NCI-H2171 treated with DMSO at 0.1 percent for 48 hours (cell line): Measurements from ENCODE around the gene SETBP1.
A peak's percentile ranks its signal among the peaks of the same experiment; 100 is the strongest.

Source experiments
- DNase-seq: peaks from one replicate; lab custom pipeline; 2025; lab: John Stamatoyannopoulos, UW

SETBP1 gene

DNA sequence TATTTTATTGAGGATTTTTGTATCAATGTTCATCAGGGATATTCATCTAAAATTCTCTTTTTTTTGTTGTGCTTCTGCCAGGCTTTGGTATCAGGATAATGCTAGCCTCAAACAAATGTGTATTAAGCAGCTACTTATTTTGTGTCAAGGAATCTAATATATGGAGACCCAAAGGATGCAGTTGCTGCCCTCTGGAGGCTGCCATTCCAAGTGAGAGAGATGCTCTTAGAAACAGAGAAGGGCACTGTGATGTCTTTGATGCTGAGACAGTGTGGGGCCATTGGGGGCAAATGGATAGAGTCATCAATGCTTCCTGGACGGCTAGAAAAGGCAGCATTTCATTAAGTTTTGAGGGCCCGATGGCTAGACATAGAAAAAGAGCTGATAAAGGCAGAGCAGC is 292.6 kb downstream of the SETBP1 start:
- DNase-seq: no peak

DNA sequence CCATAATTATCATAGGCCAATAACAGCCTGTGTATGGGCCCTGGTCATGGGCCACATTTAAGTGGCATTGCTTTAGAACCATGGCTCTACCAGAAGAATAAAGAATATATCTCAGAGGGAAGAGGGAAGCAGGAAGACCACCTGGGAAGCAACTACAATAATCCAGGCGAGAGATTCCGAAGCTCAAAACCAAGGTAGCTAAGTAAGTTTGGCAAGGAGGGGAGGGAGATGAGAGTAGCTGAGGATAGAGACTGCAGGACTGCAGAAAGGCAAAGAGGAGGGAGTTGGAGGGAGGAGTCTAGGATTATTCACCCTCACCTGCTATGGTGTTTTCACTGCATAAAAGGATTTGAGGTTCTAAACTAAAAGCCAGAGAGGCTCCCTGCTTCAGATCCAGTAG is 293.5 kb downstream of the SETBP1 start:
- no peak for DNase-seq

DNA sequence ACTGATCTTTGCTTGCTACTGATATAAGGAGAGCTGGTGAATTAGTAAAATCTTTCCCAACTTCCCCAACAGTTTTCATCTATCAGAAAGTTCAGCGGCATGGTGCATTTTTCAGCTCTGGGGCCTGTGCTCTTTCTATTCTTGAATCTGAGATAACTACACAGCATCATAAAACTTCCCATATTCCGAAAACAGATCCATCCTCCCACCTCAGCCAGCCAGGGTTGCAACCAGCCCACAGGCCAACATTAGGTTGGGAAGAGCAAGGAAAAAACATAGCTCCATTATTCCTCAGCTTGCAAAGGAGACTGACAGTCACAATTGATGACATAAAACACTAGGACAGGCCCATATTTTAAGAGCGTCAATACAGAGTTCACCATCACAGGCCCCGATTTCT is 297.2 kb downstream of the SETBP1 start:
- no peak for DNase-seq

DNA sequence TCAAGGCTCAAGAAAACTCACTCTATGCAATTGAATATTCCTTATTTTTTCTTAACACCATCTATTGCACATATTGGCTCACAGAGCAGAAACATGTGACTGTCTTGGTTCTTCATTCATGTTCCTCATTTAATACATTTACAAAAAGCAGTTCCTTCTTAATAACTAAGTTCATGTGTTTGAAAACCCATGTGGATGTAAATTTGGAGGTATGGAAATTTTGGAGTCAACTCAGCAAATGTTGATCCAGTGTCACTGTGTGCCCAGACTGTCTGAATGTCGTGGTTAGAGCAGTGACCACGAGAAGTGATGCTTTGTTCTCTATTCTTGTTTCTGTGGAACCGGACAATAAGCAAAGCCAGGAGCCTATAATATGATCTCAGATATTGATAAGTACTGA is 299.1 kb downstream of the SETBP1 start:
- DNase-seq: no peak

DNA sequence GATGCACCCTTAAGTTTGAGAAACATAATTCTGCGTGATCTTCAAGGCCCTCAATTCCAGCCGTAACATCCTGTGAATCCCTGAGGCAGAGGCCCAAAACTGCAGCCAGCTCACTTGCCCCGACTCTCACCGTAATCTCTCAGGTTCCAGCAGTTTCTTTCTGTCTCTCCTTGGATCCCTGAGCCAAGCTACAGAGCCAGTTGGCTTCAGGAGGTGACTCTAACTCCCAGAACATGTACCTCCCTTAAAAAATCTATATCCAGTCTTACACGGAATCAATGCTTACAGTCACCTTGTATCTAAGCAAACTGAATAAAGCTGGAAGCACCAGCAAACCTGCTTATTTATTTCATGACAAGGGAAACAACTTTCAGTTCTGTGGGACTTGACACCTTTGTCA is 300.4 kb downstream of the SETBP1 start:
- no peak for DNase-seq

DNA sequence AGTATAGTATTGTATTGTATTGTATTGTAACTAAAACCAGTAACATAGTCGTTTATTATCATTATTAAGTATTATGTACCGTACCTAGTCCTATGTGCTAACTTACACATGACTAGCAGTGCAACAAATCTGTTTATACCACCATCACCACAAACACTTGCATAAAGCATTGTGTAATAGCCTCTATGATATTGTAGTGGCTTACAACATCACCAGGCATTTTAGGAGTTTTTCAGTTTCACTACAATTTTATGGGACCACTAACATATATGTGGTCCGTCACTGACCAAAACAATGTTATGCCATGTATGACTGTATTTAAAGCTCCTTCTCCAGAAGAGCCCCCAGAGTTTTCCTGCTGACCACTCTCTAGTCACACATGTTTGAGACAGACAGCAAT is 306.2 kb downstream of the SETBP1 start:
- DNase-seq: no peak

DNA sequence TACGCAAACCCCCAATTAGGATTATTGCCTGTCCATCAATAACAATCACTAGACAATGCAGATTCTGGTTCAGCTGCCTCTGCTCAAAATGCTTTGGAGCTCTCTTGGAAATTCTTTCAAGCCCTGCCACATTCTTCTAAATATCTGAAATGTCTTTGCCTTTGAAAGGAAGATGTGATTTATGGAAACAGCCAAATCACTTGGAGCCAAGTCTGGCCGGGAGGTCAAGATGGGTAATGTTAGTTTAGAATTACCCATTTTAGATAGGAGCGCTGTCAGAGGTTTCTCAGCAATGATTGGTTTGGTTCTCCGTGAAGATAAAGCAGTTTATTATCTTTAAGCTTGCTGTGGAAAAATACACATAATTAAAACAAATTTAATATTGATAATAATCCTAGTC is 306.7 kb downstream of the SETBP1 start:
- DNase-seq: no peak

DNA sequence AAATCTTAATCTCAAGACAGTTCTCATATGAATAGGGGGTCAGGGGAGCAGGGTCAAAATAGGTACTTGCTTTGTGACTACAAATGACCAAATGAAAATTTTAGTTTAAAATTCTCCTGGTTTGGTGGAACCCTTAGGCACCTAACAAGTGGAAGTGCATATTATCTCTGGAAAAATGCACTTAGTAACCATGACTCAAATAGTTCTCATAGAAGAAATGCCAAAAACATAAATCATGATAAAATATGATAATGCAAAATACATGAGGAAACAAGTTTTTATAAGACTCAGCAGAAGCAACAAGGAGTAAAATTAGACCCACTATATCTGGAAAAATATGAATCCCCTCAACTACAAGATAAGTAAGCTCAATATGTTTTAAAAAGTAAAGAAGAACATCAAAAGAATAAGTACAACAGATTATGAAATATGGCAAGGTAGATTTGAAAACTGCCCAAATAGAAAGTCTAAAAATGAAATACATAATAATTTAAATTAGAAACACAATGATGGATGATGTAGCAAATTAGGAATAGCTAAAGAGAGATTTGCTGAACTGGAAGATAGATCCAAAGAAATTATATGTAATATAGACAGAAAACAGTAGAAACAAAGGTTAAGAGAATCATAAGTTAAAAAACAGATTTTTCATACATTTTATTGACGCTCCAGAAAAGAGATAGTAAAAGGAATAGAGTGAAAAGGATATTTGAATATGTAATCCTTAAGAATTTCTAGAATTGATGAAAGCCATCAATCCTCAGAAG is 308.3 kb downstream of the SETBP1 start:
- DNase-seq: no peak

DNA sequence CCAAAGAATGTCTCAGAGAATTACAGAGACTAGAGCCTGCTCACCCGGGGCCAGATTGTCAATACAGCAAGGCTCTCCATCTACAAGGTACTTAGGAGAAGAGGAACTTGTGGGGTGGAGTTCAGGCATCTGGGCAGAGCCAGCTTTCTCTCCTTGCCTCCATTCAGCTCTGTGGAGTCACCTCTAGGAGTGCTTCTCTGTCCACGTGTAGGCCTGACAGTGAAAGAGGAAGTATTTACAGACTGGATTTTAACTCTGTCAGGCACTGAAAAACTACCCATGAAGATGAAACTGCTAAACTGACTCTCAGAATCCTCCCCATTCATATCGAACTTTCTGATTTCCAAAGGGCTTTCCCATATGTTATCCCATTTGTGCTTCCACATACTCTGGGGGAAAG is 315.6 kb downstream of the SETBP1 start:
- DNase-seq: no peak

DNA sequence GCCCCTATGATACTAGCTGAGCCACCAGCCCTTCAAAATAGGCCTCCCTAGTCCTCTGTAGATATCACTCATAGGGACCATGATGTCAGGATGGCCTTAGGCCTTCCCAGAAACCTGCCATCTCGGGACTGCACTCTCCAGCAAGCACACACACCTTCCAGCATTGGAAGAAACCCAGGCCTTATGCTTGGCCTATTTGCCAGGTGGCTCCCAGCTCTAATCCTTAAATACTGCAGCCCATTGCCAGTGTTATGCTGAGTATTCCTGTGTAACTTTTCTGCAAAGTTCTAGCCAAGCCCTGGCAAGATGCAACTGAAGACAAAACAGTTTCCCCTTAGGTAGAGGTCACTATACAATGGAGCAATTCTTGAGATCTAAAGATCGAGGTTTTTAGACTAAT is 316.5 kb downstream of the SETBP1 start:
- no peak for DNase-seq

DNA sequence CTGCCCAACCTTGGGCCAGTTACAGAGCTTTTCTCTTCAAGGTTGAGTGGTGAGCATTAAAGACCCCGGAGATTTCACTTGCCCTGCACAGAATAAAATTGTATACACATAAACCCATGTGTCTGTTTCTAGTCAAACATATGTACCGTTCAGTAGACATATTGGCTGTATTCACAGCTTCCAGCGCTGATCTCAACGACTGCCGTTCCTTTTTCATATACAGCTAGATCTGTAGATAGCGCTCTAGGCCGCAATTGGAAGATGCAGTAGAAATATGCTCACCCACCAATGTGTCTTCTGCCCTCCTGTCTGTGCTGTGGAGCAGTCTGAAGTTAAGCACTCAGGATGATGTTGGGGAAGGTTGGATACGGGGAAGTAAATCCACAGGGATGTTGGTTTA is 317.7 kb downstream of the SETBP1 start:
- DNase-seq: no peak

DNA sequence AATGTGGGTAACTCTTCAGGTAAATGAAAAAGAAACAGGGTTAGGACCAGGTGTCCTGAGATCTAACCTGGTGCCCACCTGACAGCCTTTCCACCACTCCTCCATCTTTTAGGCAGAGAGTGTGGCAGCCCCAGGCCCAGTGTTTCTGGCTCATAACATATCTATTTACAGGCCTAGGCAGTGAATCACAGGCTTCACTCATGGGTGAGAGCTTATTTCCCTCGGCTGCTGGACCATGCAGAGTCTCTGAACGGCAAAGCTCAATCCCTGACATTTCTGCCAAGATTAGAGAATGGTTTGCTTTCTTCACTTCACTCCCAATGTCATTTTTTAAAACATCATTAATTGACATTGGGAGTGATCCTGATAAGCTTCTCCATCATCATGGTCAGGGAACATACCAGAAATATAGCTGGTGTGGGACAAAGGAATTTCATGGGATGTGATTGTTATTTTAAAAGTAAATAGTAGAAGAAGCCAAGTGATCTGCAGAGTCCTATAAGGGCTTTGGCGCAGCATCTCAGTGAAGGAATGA is 323.9 kb downstream of the SETBP1 start:
- no peak for DNase-seq

DNA sequence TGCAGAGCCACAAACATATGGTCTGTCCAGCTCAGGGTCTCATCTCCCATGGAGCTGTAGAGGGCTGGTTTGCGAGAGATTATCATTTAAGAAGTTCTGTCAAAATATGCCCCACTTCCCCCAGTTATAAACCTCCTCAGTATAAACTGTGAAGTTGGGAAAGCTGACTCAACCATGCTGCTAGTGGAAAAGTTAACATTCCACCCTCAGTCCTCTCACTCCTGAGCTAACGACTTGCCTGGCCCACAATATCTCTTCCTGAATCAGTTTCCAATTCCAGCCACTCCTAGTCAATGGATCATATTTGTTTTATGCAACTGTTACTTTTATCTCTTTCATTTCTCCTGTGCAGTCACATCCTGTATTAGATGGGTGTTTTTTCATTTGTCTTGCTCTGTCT is 326.2 kb downstream of the SETBP1 start:
- no peak for DNase-seq

DNA sequence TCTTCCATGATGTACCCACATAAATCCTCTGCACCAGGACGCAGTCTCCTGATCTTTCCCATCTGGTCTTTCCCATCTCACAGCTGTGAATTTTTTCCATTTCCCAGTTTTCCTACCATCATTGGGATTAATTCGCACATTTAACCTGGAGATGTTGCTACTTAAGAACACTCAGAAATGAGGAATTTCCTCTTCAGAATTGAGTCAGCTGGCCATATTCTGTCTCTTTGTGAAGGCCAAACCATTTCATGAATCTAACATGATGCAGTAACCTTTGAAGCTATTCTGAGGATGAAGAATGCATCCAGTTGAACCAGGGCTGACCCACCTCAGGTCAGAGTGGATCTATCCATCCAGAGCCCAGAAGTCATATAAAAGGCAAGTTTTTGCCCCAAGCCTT is 326.8 kb downstream of the SETBP1 start:
- DNase-seq: no peak

DNA sequence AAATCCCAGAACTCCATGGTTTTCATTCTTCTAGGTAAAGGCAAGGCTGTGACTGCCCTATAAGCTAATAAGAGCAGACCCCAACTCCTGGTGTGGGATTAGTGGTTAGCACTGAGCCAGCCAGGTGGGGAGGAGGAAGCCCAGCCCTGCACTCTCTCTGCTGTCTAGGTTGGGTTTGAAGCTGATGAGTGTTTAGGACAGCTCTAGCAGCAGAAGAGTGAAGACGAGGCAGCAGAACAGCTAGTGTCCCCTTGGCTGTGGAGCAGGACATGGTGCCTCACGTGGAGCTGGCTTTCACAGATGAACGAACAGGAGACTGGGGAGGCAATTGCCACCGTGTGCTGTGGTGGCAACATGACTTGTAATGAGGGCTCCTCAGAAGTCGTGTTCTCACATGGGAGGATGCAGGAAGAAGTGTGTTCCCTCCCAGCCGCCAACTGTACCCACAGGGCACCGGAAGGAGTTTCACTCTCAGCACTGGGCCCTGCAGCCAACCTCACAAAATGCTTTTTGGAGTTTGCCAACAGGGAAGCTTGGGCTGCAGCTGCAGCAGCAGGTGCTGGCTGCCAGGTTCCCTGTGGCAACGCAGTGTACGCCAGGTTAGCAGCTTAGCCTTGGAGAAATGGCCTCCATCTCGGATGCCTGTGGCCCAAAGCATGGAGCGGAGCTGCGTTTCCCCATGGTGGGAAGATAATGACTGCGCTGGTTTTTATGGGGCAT is 328.2 kb downstream of the SETBP1 start:
- DNase-seq: no peak

DNA sequence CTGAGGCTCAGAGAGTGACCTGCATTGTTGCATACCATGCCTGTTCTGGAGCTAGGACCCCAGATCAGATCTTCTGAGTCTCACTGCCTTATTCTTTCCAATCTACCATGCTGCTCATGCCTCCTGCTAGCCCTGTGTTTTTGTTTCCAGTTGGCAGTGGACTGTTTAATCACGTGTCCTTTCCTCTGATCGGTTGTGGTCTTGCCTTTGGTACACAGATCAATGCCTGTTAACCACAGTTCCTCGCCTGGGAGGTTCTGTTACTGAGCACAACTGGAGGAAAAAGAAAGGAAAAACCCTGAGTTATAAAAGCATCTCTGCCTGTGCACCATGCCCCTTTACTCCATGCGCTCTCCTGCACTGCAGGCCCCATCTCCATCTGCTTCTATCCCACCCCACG is 329.1 kb downstream of the SETBP1 start:
- DNase-seq: no peak

DNA sequence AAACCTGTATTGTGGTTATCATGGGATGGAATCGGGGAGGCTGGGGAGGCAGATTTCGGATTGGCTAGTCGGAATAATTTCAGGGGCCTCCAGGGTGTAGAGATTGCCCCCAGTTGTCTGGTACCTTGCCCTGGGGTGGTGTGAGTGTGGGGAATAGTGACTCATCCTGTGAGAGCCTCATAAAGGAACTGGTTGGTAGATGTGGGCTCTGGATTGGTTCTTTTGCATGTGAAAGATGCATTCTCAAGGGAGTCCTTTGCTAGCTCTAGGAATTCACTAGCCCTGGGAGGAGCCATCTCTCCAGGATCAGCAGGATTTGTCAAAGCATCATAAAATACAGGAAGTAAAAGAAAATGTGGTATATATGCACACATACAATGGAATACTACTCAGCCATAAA is 331.6 kb downstream of the SETBP1 start:
- no peak for DNase-seq

DNA sequence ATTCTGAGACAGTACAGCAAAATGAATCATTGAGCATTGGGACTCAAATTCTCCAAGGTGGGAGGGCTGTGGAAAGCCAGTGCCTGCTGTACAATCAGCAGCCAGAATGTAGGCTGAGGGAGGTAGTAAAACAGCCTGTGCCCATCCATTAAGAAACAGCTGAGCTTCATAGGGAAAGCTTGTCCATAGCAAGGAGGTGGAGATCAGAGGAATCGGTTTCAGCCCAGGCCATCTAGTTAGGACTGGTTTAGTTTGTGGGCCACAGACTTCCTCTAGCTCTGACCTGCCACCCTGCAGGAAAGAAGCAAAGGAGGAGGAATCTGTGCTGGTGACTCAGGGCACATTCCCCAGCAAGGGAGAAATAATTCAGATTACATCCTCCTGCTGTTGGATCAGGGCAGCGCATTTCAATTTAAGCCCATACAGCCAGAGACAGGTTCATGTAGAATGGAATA is 333.4 kb downstream of the SETBP1 start:
- DNase-seq: peak; percentile 12

DNA sequence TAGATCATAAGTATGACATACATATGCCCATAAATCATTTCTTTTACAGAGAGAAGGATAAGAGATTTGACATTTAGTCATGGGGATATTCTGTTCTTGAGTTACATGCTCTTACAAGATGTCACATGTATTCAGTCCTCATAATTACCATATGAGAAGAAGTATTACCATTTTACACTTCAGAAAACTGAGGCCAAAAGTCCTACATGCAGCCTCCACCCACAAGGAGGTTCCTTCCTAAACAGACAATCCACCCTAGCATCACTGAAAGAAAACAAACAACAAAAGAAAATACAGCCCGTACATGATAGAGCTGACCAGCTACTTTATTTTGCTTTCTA is 335.1 kb downstream of the SETBP1 start:
- DNase-seq: peak; percentile 57

DNA sequence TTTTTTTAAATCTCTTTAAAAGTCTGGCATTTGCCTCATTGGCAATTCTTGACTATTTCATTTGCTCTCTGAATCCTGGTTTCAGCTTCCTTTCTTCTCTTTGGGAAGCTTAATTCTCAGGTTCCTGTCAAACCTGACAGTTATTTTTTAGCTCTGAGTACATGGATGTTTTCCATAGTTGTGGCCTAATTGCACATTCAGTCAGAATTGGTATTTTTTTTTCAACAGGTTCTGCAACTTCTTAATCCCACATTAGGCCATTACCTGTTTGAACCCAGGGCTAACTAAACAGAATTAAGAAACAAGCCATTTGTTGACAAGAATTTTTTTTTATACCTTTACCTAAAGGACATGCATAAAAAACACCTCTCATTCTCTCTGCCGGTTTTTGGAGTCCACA is 338.8 kb downstream of the SETBP1 start:
- DNase-seq: no peak

DNA sequence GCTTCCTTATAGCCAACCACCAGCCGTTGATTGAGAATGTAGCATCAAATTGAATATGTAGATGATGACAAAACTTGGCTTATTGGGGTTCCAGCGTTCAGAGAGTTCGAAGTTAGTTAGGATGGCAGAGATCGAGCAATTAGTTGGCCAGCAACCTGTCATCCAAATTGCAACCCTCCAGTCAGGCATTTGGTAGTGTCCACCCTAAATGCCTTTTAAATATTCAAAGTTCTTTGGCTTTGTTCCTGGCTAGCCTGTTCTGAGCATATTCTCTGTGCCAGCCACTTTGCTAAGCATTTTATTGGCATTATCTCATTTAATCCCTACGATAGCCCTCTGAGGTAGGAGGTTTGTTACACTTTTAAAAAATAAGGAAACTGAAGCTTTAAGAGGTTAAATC is 342.8 kb downstream of the SETBP1 start:
- DNase-seq: no peak

DNA sequence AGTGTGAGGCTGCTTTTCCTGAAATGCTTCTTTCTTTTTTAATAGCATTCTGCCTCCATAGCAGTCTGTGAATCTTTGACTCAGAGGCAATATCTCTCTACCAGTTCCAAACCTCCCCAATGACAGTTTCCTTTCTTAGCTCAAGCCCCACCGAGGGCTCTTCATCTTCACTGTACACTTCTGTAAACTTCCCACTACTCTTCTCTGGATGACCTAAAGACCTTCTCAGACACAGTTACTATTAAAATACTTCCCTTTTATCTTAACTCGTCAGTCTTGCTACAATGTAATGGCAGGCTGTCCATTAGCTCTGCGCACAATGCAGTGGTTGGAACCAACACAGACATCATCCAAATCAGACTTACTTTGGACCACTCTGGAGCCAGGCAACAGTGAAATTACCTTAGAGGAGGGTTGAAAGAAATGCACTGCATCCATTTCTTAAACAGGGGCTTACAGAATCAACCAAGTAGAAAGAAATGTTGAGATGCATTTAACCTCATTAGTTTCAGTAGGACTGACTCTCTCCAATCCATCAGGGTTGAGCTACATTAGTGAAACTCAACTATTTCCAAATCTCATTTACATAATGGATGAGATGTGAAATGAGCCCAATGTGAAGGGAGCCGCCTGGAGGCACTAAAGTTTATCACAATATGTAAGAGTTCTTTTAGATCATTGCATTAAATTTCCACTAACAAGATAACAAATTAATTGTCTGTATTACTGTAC is 343.8 kb downstream of the SETBP1 start:
- DNase-seq: no peak

DNA sequence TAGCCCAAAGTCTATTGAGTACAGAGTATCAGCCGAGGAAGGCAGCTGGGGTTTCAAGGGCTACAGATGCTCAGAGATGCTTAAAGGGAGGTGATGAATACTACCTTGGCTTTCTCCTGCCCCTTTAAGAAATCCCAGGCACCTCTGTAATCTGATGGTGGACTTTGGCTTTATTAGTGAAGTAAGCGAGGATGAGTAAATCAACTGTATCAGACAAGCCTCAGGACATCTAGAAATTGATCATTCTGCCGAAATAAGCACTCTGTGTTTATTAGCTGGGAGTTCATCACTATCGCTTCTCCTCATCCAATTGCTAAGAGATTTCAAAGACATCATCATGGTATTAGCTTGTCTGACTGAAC is 344.4 kb downstream of the SETBP1 start:
- DNase-seq: no peak
